Measurements from ENCODE around the gene NMUR1.

NMUR1 gene

GRCh38 chr2:231482806-231483391 lies 47.3 kb downstream of the NMUR1 start:
- DNase-seq = no peak

DNA sequence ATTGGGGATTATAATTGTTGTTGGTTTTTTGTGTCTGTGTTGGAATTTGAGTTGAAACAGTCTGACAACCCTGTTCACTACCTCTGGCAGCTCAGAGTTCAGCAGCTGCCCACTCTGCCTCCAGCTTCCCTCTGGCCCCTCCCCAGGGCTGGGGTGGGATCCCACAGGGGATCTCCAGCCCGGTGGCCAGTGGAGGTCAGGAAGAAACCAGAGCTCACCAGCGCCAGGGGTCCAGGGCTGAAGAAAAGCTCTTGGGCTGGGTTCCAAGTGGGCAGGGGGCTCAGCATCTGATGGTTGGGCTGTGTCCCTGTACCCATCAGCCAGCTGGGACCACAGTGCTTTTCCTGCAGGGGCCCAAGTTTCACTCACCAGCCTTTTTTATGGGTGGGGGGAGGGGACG lies 49.5 kb downstream of the NMUR1 start:
- DNase-seq = no peak

- DNase-seq = no peak
These were observed 50.8 kb downstream of the NMUR1 start for GRCh38 chr2:231479455-231479854.

DNA sequence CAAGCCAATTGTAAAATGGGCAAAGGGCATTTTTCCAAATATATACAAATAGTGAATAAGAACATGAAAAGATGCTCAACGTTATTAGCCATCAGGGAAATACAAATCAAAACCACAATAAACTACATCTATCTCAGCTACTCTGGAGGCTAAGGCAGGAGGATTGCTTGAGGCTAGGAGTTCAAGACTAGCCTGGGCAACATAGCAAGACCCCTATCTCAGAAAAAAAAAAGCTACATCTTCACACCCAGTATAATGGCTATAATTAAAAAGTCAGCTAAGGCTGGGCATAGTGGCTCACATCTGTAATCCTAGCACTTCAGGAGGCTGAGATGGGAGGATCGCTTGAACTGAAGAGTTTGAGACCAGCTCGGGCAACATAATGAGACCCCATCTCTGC lies 53.3 kb downstream of the NMUR1 start:
- DNase-seq = no peak

GRCh38 chr2:231475965-231476364 lies 54.3 kb downstream of the NMUR1 start:
- no peak for DNase-seq

All from NCI-H187 treated with DMSO at 0.1 percent for 48 hours (cell line).